ENCODE measurements around the gene SPRR4. TPM values are rescaled to one million over a fixed set of nuclear protein-coding genes. Genes with fewer than 3 reads are reported as not detected.

Gene SPRR4
- total RNA-seq, 1 donor from 2014 or later = not detected

GRCh38 chr1:152980676-152981075 lies 10.2 kb downstream of the SPRR4 start:
- Histone ChIP-seq H3K36me3 (ENCODE audit: control insufficient read depth, insufficient read depth, low read length) (no peaks in the 10 kb centered on the region), H3K4me3 (ENCODE audit: low read depth, low read length) (no peak overlapping the region), H3K27me3 (ENCODE audit: control insufficient read depth, insufficient read depth, low read length) (no peaks in the 10 kb centered on the region)
- TF ChIP-seq CTCF (IDR thresholded peaks at IDR 0.05; ENCODE audit: insufficient read depth, low read length, poor library complexity, severe bottlenecking) = no peak
- DNase-seq (ENCODE audit: low read depth) = no peak

GRCh38 chr1:152981146-152981871 lies 10.9 kb downstream of the SPRR4 start:
- Histone ChIP-seq H3K36me3 (ENCODE audit: control insufficient read depth, insufficient read depth, low read length) (no peaks in the 10 kb centered on the region), H3K27me3 (ENCODE audit: control insufficient read depth, insufficient read depth, low read length) (no peaks in the 10 kb centered on the region), H3K4me3 (ENCODE audit: low read depth, low read length) (no peak overlapping the region)
- DNase-seq (ENCODE audit: low read depth) = no peak
- TF ChIP-seq CTCF (IDR thresholded peaks at IDR 0.05; ENCODE audit: insufficient read depth, low read length, poor library complexity, severe bottlenecking) = no peak

GRCh38 chr1:152982076-152982475 lies 11.6 kb downstream of the SPRR4 start:
- Histone ChIP-seq H3K4me3 (ENCODE audit: low read depth, low read length) (no peak overlapping the region), H3K27me3 (ENCODE audit: control insufficient read depth, insufficient read depth, low read length) (no peaks in the 10 kb centered on the region), H3K36me3 (ENCODE audit: control insufficient read depth, insufficient read depth, low read length) (no peaks in the 10 kb centered on the region)
- TF ChIP-seq CTCF (IDR thresholded peaks at IDR 0.05; ENCODE audit: insufficient read depth, low read length, poor library complexity, severe bottlenecking) = no peak
- DNase-seq (ENCODE audit: low read depth) = no peak

DNA sequence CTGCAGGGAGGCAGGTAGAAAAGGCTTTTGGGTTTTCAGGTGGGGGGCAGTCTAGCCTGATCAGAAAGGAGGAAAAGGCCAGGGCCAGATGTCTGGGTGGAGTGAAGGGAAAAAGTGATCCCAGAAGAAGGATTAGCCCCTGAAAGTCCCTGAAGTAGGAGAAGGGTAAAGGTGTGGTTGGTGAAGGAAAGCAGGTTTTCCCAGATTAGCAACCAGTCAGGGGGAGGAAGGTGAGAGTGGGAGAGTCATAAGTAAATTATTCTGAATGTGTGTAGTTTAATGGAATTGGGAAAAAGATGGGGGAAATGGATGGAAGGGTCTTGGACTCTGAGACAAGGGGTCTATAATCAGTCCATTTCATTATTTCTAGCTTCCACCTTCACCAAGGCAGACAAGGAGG lies 12.8 kb downstream of the SPRR4 start:
- no peak overlapping the region for H3K4me3 ChIP-seq (ENCODE audit: low read depth, low read length)
- no peaks in the 10 kb centered on the region for H3K36me3 ChIP-seq (ENCODE audit: control insufficient read depth, insufficient read depth, low read length)
- no peaks in the 10 kb centered on the region for H3K27me3 ChIP-seq (ENCODE audit: control insufficient read depth, insufficient read depth, low read length)
- no peak for TF ChIP-seq CTCF (IDR thresholded peaks at IDR 0.05; ENCODE audit: insufficient read depth, low read length, poor library complexity, severe bottlenecking)
- no peak for DNase-seq (ENCODE audit: low read depth)

GRCh38 chr1:152983743-152984142 lies 13.3 kb downstream of the SPRR4 start, which contains the start of gene SPRR1A:
Gene SPRR1A, plus strand, starts transcription at chr1:152984081. Its CDS starts 1,150 bp downstream, at chr1:152985231.
- Histone ChIP-seq H3K27me3 (ENCODE audit: control insufficient read depth, insufficient read depth, low read length) (no peaks in the 10 kb centered on the region), H3K36me3 (ENCODE audit: control insufficient read depth, insufficient read depth, low read length) (no peaks in the 10 kb centered on the region), H3K4me3 (ENCODE audit: low read depth, low read length) (no peak within 1 kb of the TSS)
- no peak for DNase-seq (ENCODE audit: low read depth)
- no peak for TF ChIP-seq CTCF (IDR thresholded peaks at IDR 0.05; ENCODE audit: insufficient read depth, low read length, poor library complexity, severe bottlenecking)

GRCh38 chr1:152986578-152986977 lies 16.1 kb downstream of the SPRR4 start:
- no peak for TF ChIP-seq CTCF (IDR thresholded peaks at IDR 0.05; ENCODE audit: insufficient read depth, low read length, poor library complexity, severe bottlenecking)
- no peak for DNase-seq (ENCODE audit: low read depth)

More at GRCh38 chr1:152986578-152986977, 16.1 kb downstream of the SPRR4 start:
- no peaks in the 10 kb centered on the region for H3K27me3 ChIP-seq (ENCODE audit: control insufficient read depth, insufficient read depth, low read length)
- H3K4me3 ChIP-seq (ENCODE audit: low read depth, low read length) = no peak overlapping the region
- H3K36me3 ChIP-seq (ENCODE audit: control insufficient read depth, insufficient read depth, low read length) = no peaks in the 10 kb centered on the region
